GM12892 (cell line): ENCODE measurements around the gene SH3TC1.

Experiments used
- POLR2AphosphoS5 ChIP-seq: IDR thresholded peaks from 2 replicates; pipeline ENCODE4 v1.6.1; 2011; ENCODE audit warnings: low read depth, low read length, control low read depth
- TAF1 ChIP-seq: IDR thresholded peaks from 2 replicates; pipeline ENCODE4 v1.6.1; 2011; ENCODE audit warnings: low read depth, mild to moderate bottlenecking, control low read depth, low read length, borderline replicate concordance

DNA sequence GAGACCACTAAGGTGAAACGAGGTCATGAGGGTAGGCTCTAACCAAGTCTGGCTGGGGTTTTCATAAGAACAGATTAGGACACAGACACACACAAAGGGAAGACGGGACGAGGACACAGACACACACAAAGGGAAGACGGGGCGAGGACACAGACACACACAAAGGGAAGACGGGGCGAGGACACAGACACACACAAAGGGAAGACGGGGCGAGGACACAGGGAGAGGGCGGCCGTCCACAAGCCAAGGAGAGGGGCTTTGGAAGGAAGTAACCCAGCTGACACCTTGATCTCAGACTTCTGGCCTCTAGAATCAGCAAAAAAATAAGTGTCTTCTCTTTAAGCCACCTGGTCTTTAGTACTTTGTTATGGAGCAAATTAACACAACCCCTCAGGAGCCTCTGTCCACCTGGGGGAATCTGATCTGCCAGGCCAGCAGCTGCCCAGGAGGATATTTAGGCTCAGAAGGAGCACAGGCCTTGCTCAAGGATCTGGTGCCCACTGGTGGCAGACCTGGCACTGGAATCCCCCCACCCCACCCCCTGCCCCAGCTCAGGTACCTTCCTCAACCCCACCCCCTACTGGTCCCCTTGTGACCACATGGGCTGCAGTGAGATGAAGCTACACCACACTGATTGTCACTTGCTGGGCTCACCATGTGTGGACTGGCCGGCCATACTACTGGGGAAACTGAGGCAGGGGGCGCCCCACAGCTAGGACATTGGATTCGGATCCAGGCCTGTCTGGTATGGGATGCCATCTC is 43.2 kb upstream of the SH3TC1 start:
- TF ChIP-seq POLR2AphosphoS5 (no peak), TAF1 (no peak)
